ENCODE data around the gene FAM24B.

Gene FAM24B

GRCh38 chr10:122849090-122849489 is 30.3 kb downstream of the FAM24B start:
- H3K4me3 ChIP-seq (ENCODE audit: low read length), result no peak overlapping the region
- no peak for TF ChIP-seq ZNF274 (IDR thresholded peaks at IDR 0.05; ENCODE audit: low read depth, low read length)

- TF ChIP-seq ZNF274 (IDR thresholded peaks at IDR 0.05; ENCODE audit: low read depth, low read length), result no peak
- H3K4me3 ChIP-seq (ENCODE audit: low read length), result no peak overlapping the region
Observed at GRCh38 chr10:122847782-122848604, 31.4 kb downstream of the FAM24B start.

- no peak within 1 kb of the TSS for H3K4me3 ChIP-seq (ENCODE audit: low read length)
- TF ChIP-seq ZNF274 (IDR thresholded peaks at IDR 0.05; ENCODE audit: low read depth, low read length), result no peak
Observed at GRCh38 chr10:122845783-122846332, 33.5 kb downstream of the FAM24B start, which contains the start of gene CUZD1. Gene CUZD1 (minus strand): TSS chr10:122845857. CDS start chr10:122845843, 14 bp downstream.

GRCh38 chr10:122844146-122844545 is 35.2 kb downstream of the FAM24B start:
- H3K4me3 ChIP-seq (ENCODE audit: low read length), result no peak overlapping the region
- no peak for TF ChIP-seq ZNF274 (IDR thresholded peaks at IDR 0.05; ENCODE audit: low read depth, low read length)

- H3K4me3 ChIP-seq (ENCODE audit: low read length), result no peak overlapping the region
- TF ChIP-seq ZNF274 (IDR thresholded peaks at IDR 0.05; ENCODE audit: low read depth, low read length), result no peak
Observed at GRCh38 chr10:122841569-122841968, 37.8 kb downstream of the FAM24B start.

- no peak overlapping the region for H3K4me3 ChIP-seq (ENCODE audit: low read length)
- no peak for TF ChIP-seq ZNF274 (IDR thresholded peaks at IDR 0.05; ENCODE audit: low read depth, low read length)
Observed at GRCh38 chr10:122839505-122839904, 39.9 kb downstream of the FAM24B start.

- H3K4me3 ChIP-seq (ENCODE audit: low read length), result no peak overlapping the region
- no peak for TF ChIP-seq ZNF274 (IDR thresholded peaks at IDR 0.05; ENCODE audit: low read depth, low read length)
Observed at GRCh38 chr10:122838880-122839279, 40.5 kb downstream of the FAM24B start.

GRCh38 chr10:122835908-122836307 is 43.5 kb downstream of the FAM24B start:
- no peak overlapping the region for H3K4me3 ChIP-seq (ENCODE audit: low read length)
- TF ChIP-seq ZNF274 (IDR thresholded peaks at IDR 0.05; ENCODE audit: low read depth, low read length), result no peak

GRCh38 chr10:122830965-122831353 is 48.4 kb downstream of the FAM24B start:
- TF ChIP-seq ZNF274 (IDR thresholded peaks at IDR 0.05; ENCODE audit: low read depth, low read length), result no peak

GRCh38 chr10:122830273-122830964 is 49.0 kb downstream of the FAM24B start:
- H3K4me3 ChIP-seq (ENCODE audit: low read length), result no peak overlapping the region
- TF ChIP-seq ZNF274 (IDR thresholded peaks at IDR 0.05; ENCODE audit: low read depth, low read length), result no peak

More at GRCh38 chr10:122830965-122831353, 48.4 kb downstream of the FAM24B start:
- no peak overlapping the region for H3K4me3 ChIP-seq (ENCODE audit: low read length)

GRCh38 chr10:122829454-122829853 is 49.9 kb downstream of the FAM24B start:
- no peak overlapping the region for H3K4me3 ChIP-seq (ENCODE audit: low read length)
- no peak for TF ChIP-seq ZNF274 (IDR thresholded peaks at IDR 0.05; ENCODE audit: low read depth, low read length)

GRCh38 chr10:122828716-122829255 is 50.6 kb downstream of the FAM24B start:
- TF ChIP-seq ZNF274 (IDR thresholded peaks at IDR 0.05; ENCODE audit: low read depth, low read length), result no peak
- H3K4me3 ChIP-seq (ENCODE audit: low read length), result no peak overlapping the region

- TF ChIP-seq ZNF274 (IDR thresholded peaks at IDR 0.05; ENCODE audit: low read depth, low read length), result no peak
Observed at GRCh38 chr10:122827302-122827701, 52.1 kb downstream of the FAM24B start.

GRCh38 chr10:122822973-122823690 is 56.2 kb downstream of the FAM24B start:
- no peak for TF ChIP-seq ZNF274 (IDR thresholded peaks at IDR 0.05; ENCODE audit: low read depth, low read length)

More at GRCh38 chr10:122827302-122827701, 52.1 kb downstream of the FAM24B start:
- H3K4me3 ChIP-seq (ENCODE audit: low read length), result no peak overlapping the region

More at GRCh38 chr10:122822973-122823690, 56.2 kb downstream of the FAM24B start:
- H3K4me3 ChIP-seq (ENCODE audit: low read length), result no peak overlapping the region

Data from GM08714 (cell line).